ENCODE results near the gene CDRT4.

- TF ChIP-seq CTCF (IDR thresholded peaks at IDR 0.05; ENCODE audit: low read depth, low read length): no peak
- no peak for TF ChIP-seq EZH2phosphoT487 (IDR thresholded peaks at IDR 0.05; ENCODE audit: low read depth)
Measured at GRCh38 chr17:15431196-15431595, 36.2 kb downstream of the CDRT4 start.
